Esophagus (tissue), 2 donors: ENCODE results near the gene SMARCAD1. TPM values are rescaled to one million over a fixed set of nuclear protein-coding genes. Genes with fewer than 3 reads are reported as not detected.

Source experiments
- H3K27ac ChIP-seq, 2 donors: one replicate each; pipeline ENCODE4 v1.5.1; 2013; ENCODE audit warnings: low read depth in 2 of 2, mild to moderate bottlenecking in 2 of 2, inconsistent platforms in 1 of 2, low read length in 1 of 2, moderate library complexity in 1 of 2
- H3K27me3 ChIP-seq, 2 donors: one replicate each; pipeline ENCODE4 v1.6.1; 2013; ENCODE audit warnings: low read length in 2 of 2, control low read depth in 1 of 2, mild to moderate bottlenecking in 1 of 2; ENCODE audit not compliant: insufficient read depth in 2 of 2, control insufficient read depth in 1 of 2
- H3K36me3 ChIP-seq, 2 donors: one replicate each; pipeline ENCODE4 v1.6.1; 2013; ENCODE audit warnings: low read length in 1 of 2; ENCODE audit not compliant: control insufficient read depth in 2 of 2, insufficient read depth in 2 of 2
- H3K4me1 ChIP-seq, 2 donors: one replicate each; pipeline ENCODE4 v1.6.1; 2013; ENCODE audit warnings: low read length in 1 of 2; ENCODE audit not compliant: control insufficient read depth in 2 of 2, insufficient read depth in 2 of 2
- H3K4me3 ChIP-seq, 2 donors: one replicate each; pipeline ENCODE4 v1.5.1; 2013; ENCODE audit warnings: low read length in 2 of 2, mild to moderate bottlenecking in 2 of 2, low read depth in 1 of 2, moderate library complexity in 1 of 2
- H3K9me3 ChIP-seq, 2 donors: one replicate each; pipeline ENCODE4 v1.6.1; 2013; ENCODE audit warnings: mild to moderate bottlenecking in 2 of 2, low read depth in 1 of 2, low read length in 1 of 2, moderate library complexity in 1 of 2; ENCODE audit not compliant: control insufficient read depth in 2 of 2, insufficient read depth in 1 of 2
- WGBS, 2 donors: extraction: QIAGEN DNeasy Blood & Tissue Kit; methylation state at CpG; one replicate each; pipeline ENCODE4 v1.1.7; 2013; 5-methylcytosine and 5-hydroxymethylcytosine counted together
- polyA plus RNA-seq, 2 donors: library from polyadenylated mRNA; stranded (reverse); fragments of 200-250 nt; gene quantifications; one replicate each; pipeline ENCODE4 v1.2.3, GENCODE V29; 2013
- donor health status: healthy with polysubstance abuse.
- donor health status: Bipolar disorder and iron deficiency.

Gene SMARCAD1
- polyA plus RNA-seq, 2 donors: 7.2 to 8.5 TPM

DNA sequence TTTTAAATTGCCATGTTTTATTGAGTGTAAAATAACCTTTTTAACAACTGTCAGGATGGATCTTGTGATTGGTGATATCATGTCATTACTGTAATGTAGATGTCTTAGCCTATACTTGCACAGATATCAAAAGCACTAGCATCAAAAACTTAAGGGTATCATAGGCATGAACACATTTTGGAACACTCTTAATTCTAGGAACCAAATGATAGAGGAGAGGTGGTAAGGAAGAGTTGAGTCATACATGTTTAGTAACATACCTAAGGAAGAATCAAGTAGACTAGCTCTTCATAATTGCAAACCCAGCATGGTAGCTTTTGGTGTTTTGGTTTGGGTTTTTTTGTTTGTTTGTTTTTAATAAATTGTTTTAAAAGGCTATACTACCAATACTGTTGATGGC, 43.4 kb downstream of the SMARCAD1 start:
- Histone ChIP-seq H3K27ac (no peak overlapping the region), H3K4me3 (no peak overlapping the region), H3K9me3 (no peaks in the 10 kb centered on the region), H3K36me3 (peaks cover 0 to 2% of the 10 kb centered on the region in 2 donors), H3K27me3 (no peaks in the 10 kb centered on the region), H3K4me1 (no peaks in the 10 kb centered on the region)

DNA sequence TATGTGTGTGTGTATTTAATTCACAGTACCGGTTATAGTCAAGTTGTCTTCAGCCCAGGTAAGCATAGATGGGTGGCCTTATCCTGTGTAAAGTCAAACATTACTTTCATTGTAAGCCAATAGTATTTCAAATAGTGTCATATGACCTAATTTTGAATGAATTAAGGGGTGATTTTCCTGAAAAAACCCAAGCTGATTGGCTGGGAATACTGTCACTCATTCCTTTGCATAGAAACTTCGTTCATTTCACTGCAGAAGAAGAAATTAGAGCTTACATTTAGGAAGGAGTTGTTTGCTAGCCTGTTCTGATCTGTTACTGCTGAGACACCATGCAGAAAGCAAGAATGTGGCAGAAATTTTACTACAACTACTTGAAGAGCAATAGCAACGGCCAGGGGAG, 45.4 kb downstream of the SMARCAD1 start:
- Histone ChIP-seq H3K27ac (no peak overlapping the region), H3K27me3 (no peaks in the 10 kb centered on the region), H3K36me3 (no peaks in the 10 kb centered on the region), H3K4me3 (no peak overlapping the region), H3K9me3 (no peaks in the 10 kb centered on the region), H3K4me1 (no peaks in the 10 kb centered on the region)
- WGBS, 2 donors: 51 to 84% methylated on average over 3 of the region's 3 CpGs

DNA sequence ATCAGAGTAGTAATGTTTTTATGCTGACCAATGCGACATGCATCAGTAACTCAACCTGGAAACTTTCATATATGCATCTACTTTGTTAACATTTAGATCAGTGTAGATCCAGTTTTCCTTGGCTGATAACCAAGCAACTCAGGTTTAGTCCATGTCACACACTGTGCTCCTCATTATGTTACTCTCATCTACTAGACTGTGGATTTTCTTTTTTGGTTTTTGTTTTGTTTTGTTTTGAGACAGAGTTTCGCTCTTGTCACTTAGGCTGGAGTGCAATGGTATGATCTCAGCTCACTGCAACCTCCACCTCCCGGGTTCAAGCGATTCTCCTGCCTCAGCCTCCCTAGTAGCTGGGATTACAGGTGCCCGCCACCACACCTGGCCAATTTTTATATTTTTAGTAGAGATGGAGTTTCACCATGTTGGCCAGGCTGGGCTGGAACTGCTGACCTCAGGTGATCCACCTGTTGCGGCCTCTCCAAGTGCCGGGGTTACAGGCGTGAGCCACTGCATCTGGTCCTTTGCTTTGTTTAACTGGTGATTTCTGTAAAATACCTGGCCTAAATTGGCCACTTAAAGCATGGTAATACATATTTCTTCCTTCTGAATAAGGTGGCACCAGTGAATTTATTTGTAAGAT, 48.6 kb downstream of the SMARCAD1 start:
- H3K27me3 ChIP-seq: no peaks in the 10 kb centered on the region
- no peaks in the 10 kb centered on the region for H3K4me1 ChIP-seq
- H3K4me3 ChIP-seq: no peak overlapping the region
- 78 to 90% methylated on average over 8 of the region's 8 CpGs for WGBS, 2 donors
- no peak overlapping the region for H3K27ac ChIP-seq
- H3K36me3 ChIP-seq: no peaks in the 10 kb centered on the region
- H3K9me3 ChIP-seq: no peaks in the 10 kb centered on the region

DNA sequence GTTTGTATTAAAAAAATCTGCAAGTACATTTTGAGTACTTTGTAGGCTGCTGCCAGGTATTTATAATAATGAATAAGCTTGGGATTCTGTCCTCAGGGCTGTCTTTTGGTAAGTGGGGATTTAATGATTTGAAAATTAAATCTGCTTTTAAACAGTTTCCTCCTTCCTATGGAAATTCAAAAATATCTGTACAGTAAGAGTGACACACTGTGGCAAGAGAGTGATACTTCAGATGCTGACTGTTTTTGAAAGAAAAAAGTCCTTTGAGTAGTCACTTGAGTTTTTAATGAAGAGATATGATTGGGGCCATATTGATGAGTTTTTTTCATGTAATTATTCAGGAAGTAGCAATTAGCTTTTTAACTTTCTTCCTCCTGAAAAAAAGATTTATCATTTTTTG, 49.2 kb downstream of the SMARCAD1 start:
- Histone ChIP-seq H3K36me3 (no peaks in the 10 kb centered on the region), H3K27me3 (no peaks in the 10 kb centered on the region), H3K4me1 (no peaks in the 10 kb centered on the region), H3K9me3 (no peaks in the 10 kb centered on the region), H3K27ac (no peak overlapping the region), H3K4me3 (no peak overlapping the region)

DNA sequence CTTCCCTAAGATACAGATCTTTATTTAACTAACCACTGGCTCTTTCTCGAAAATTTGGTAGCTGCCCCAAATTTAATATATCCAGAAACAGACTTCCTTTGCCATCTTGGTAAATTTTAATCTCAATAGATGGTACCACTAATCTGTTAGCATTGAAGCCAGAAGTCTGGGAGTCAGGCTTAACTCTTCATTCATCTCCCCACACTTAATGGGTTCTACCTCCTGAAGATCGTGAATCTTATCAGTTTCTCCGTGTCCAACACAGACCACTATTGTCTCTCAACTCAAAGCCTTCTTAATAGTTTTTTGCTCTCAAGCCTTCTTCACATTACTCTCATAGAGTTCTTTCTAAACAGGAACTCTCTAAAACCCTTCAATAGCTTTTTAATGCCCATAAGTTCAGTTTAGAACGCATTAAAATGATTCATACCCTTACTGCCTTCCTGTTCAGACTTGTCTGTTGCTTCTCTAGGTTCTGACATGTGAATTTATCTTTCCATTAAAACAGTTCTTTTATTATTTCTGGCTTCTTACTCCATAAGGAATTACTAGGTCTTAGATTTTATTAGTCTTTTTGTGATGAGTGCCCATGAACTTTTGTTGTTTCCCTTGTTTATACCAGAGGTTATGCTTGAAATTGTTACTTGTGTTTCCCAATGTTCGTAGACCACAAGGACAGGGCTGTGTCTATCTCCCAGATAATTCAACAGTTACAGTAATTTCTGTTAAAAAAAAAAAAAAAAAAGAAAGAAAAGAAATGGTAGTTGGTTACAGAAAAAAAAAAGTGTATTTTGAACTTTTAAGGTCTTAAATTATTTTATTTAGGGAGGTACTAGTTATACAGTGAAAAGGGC, 54.7 kb downstream of the SMARCAD1 start:
- no peaks in the 10 kb centered on the region for H3K36me3 ChIP-seq
- H3K9me3 ChIP-seq: no peaks in the 10 kb centered on the region
- no peaks in the 10 kb centered on the region for H3K4me1 ChIP-seq
- no peak overlapping the region for H3K27ac ChIP-seq
- H3K27me3 ChIP-seq: no peaks in the 10 kb centered on the region
- H3K4me3 ChIP-seq: no peak overlapping the region
- WGBS, 2 donors: 49 to 72% methylated on average over 5 of the region's 5 CpGs

DNA sequence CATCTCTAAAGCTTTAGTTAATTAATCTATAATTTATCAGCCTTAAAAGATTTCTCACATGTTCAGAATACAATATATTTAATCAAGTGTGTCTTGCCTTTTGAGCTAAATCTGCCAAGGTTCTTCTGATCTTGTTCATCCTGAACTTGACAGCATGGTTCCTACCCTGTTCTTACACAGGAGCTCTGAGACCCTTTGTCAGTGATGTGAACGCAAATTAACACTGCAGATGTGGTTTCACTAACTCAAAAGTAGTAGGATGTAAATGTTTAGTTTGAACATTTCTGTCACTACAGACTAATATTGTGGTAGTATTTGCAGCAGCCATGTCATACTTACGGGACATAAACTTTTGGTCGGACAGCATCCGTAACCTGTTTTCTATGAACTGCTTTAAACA, 59.4 kb downstream of the SMARCAD1 start:
- Histone ChIP-seq H3K36me3 (peaks cover 0 to 2% of the 10 kb centered on the region in 2 donors), H3K4me3 (no peak overlapping the region), H3K27me3 (no peaks in the 10 kb centered on the region), H3K4me1 (no peaks in the 10 kb centered on the region), H3K9me3 (no peaks in the 10 kb centered on the region), H3K27ac (no peak overlapping the region)
- WGBS, 2 donors: 96 to 98% methylated on average over 4 of the region's 4 CpGs

DNA sequence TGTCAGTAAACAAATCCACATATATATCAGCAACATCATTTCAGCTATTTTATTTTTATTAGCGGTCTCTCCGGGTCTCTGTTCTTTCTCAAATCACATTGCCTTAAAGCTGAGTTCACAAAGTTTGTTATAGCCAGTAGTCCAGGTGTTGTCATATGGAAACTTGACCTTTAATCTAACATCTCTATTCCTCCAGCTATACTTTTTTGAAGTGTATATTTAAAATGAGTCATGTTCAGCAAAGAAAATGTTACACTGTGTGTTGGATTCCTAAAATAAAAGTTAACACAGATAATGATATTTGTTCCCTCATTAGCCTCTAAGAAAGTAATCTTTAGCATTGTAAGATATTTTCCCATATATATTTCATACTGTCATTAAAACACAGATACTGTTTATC, 63.6 kb downstream of the SMARCAD1 start:
- no peaks in the 10 kb centered on the region for H3K4me1 ChIP-seq
- no peak overlapping the region for H3K27ac ChIP-seq
- H3K9me3 ChIP-seq: no peaks in the 10 kb centered on the region
- no peak overlapping the region for H3K4me3 ChIP-seq
- H3K36me3 ChIP-seq: peaks cover 0 to 2% of the 10 kb centered on the region in 2 donors
- H3K27me3 ChIP-seq: no peaks in the 10 kb centered on the region
- WGBS, 2 donors: 47 to 74% methylated on average over 2 of the region's 2 CpGs

DNA sequence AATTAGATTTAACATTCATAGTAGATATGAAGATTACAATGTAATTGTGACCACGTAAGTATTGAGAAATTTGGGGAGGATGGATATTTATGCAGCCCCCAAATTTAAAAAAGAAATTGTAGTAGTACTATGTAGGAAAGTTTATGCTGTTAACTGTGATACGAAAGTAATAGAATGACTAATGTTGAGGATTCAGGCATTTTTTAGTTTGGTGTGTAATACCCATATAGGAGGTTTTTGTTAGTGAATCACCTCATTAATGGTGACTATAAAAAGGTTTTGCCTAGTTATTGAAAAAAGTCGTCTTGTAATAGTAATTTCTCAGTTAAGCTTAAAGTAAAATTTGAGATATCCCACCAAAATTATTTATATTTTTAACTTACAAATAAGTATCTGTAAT, 67.2 kb downstream of the SMARCAD1 start:
- Histone ChIP-seq H3K4me3 (no peak overlapping the region), H3K4me1 (no peaks in the 10 kb centered on the region), H3K9me3 (no peaks in the 10 kb centered on the region), H3K27ac (no peak overlapping the region), H3K27me3 (no peaks in the 10 kb centered on the region), H3K36me3 (peaks cover 3 to 4% of the 10 kb centered on the region in 2 donors)
- WGBS, 2 donors: 95 to 97% methylated on average over 3 of the region's 3 CpGs

DNA sequence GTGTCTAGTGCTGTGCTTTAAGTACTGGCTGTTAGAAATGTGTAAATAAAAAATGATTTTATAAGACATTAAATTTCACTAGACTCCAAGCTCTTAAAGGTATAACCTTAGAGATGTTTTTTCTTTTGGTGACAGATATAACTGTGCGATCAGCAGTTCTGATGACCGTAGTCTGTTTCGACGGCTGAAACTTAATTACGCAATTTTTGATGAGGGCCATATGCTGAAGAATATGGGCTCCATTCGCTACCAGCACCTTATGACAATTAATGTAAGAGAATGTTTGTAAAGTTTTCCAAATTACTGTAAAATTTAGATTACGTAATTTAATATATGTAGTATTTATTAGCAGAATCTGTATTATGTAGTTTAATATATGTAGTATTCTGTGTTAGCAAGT, 68.5 kb downstream of the SMARCAD1 start:
- H3K36me3 ChIP-seq: peaks cover 3 to 4% of the 10 kb centered on the region in 2 donors

DNA sequence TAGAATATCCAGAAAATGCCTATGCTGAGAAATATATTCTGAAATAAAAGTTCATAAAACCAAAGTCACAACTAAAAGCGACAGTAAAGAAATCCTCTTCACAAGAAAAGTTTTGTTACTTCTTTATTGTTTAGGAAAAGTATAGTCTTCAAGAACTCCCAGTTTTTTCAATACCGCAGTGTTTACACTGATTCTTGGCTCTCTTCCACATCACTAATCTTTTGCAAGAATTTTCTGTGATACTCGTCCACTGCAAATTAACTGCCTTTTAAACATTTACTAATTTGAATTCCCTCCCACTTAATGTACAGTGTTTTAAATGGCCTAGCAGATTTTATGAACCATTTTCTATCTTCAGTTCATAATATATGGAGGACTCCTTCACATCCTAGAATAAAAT, 69.9 kb downstream of the SMARCAD1 start:
- no peak overlapping the region for H3K27ac ChIP-seq
- no peak overlapping the region for H3K4me3 ChIP-seq
- 68 to 69% methylated on average over 3 of the region's 3 CpGs for WGBS, 2 donors
- H3K4me1 ChIP-seq: no peaks in the 10 kb centered on the region
- H3K36me3 ChIP-seq: peaks cover 3 to 4% of the 10 kb centered on the region in 2 donors
- H3K27me3 ChIP-seq: no peaks in the 10 kb centered on the region
- no peaks in the 10 kb centered on the region for H3K9me3 ChIP-seq

More for the DNA sequence above, 68.5 kb downstream of the SMARCAD1 start:
- 96 to 97% methylated on average over 7 of the region's 7 CpGs for WGBS, 2 donors
- Histone ChIP-seq H3K27ac (no peak overlapping the region), H3K27me3 (no peaks in the 10 kb centered on the region), H3K4me1 (no peaks in the 10 kb centered on the region), H3K4me3 (no peak overlapping the region), H3K9me3 (no peaks in the 10 kb centered on the region)
